NCI-H2196 (cell line): ENCODE measurements around the gene DNAH6.
"Not testable (repeated sequence)": the region's sequence is repeated elsewhere in the genome, so short reads cannot be mapped to it uniquely, and the experiment has no call there.

ENCODE experiments used
- DNase-seq: peaks from one replicate; lab custom pipeline; 2025; ENCODE audit not compliant: unreplicated experiment; lab: John Stamatoyannopoulos, UW

DNAH6 gene

GRCh38 chr2:84868327-84868726 is 352.0 kb downstream of the DNAH6 start:
- DNase-seq, result not testable (repeated sequence)
